ENCODE data around the gene CD70. TPM values are rescaled to one million over a fixed set of nuclear protein-coding genes. Genes with fewer than 3 reads are reported as not detected.
"Not testable (repeated sequence)": the region's sequence is repeated elsewhere in the genome, so short reads cannot be mapped to it uniquely, and the experiment has no call there.

The CD70 gene
- total RNA-seq, 4 donors from 2014 or later: not detected

GRCh38 chr19:6604906-6605305 is 14.0 kb upstream of the CD70 start:
- DNase-seq: no peak
- ATAC-seq: no peak
- TF ChIP-seq CTCF (IDR thresholded peaks at IDR 0.05 in 4 of 5, conservative IDR thresholded peaks at IDR 0.05 in 1 of 5) (no peak), POLR2A (IDR thresholded peaks at IDR 0.05) (no peak)
- in situ Hi-C loops (cut with MboI; ENCODE audit: low sequenced_read_pairs in 4 of 4): no loop called here
- no peaks in the 10 kb centered on the region for H3K9me3 ChIP-seq
- H3K27ac ChIP-seq: no peak overlapping the region
- H3K4me3 ChIP-seq: no peak overlapping the region
- H3K36me3 ChIP-seq: no peaks in the 10 kb centered on the region
- no peaks in the 10 kb centered on the region for H3K4me1 ChIP-seq
- no peaks in the 10 kb centered on the region for H3K27me3 ChIP-seq
- intact Hi-C loops (cut with DNase I; ENCODE audit: low total_unique reads): no loop called here

- DNase-seq (no peak), ATAC-seq (no peak)
- H3K27ac ChIP-seq: no peak overlapping the region
- H3K4me3 ChIP-seq: no peak overlapping the region
- intact Hi-C loops (cut with DNase I; ENCODE audit: low total_unique reads) (no loop called here), in situ Hi-C loops (cut with MboI; ENCODE audit: low sequenced_read_pairs in 4 of 4) (no loop called here)
- H3K36me3 ChIP-seq: no peaks in the 10 kb centered on the region
- TF ChIP-seq POLR2A (IDR thresholded peaks at IDR 0.05) (no peak), CTCF (IDR thresholded peaks at IDR 0.05 in 4 of 5, conservative IDR thresholded peaks at IDR 0.05 in 1 of 5) (no peak)
- no peaks in the 10 kb centered on the region for H3K9me3 ChIP-seq
- no peaks in the 10 kb centered on the region for H3K27me3 ChIP-seq
- H3K4me1 ChIP-seq: no peaks in the 10 kb centered on the region
Observed at GRCh38 chr19:6602729-6603114, 11.8 kb upstream of the CD70 start.

- H3K36me3 ChIP-seq; DNase-seq; H3K4me3 ChIP-seq; H3K4me1 ChIP-seq; ATAC-seq; H3K9me3 ChIP-seq; in situ Hi-C loops (cut with MboI; ENCODE audit: low sequenced_read_pairs in 4 of 4); intact Hi-C loops (cut with DNase I; ENCODE audit: low total_unique reads); H3K27ac ChIP-seq; H3K27me3 ChIP-seq: not testable (repeated sequence)
Observed at GRCh38 chr19:6601537-6602052, 10.6 kb upstream of the CD70 start.

- H3K36me3 ChIP-seq; in situ Hi-C loops (cut with MboI; ENCODE audit: low sequenced_read_pairs in 4 of 4); H3K4me3 ChIP-seq; ATAC-seq; H3K4me1 ChIP-seq; H3K27me3 ChIP-seq; H3K9me3 ChIP-seq; H3K27ac ChIP-seq; DNase-seq; intact Hi-C loops (cut with DNase I; ENCODE audit: low total_unique reads): not testable (repeated sequence)
Observed at GRCh38 chr19:6600951-6601536, 10.1 kb upstream of the CD70 start.

- DNase-seq (no peak), ATAC-seq (no peak)
- no peaks in the 10 kb centered on the region for H3K27me3 ChIP-seq
Observed at GRCh38 chr19:6599866-6600454, 9.0 kb upstream of the CD70 start.

GRCh38 chr19:6598254-6598892 is 7.4 kb upstream of the CD70 start:
- H3K4me1 ChIP-seq; H3K9me3 ChIP-seq; H3K36me3 ChIP-seq; intact Hi-C loops (cut with DNase I; ENCODE audit: low total_unique reads); in situ Hi-C loops (cut with MboI; ENCODE audit: low sequenced_read_pairs in 4 of 4); DNase-seq; H3K4me3 ChIP-seq; H3K27ac ChIP-seq; H3K27me3 ChIP-seq; ATAC-seq: not testable (repeated sequence)

More at GRCh38 chr19:6599866-6600454, 9.0 kb upstream of the CD70 start:
- no peaks in the 10 kb centered on the region for H3K36me3 ChIP-seq
- in situ Hi-C loops (cut with MboI; ENCODE audit: low sequenced_read_pairs in 4 of 4): no loop called here
- intact Hi-C loops (cut with DNase I; ENCODE audit: low total_unique reads): no loop called here
- H3K4me1 ChIP-seq: no peaks in the 10 kb centered on the region
- H3K9me3 ChIP-seq: no peaks in the 10 kb centered on the region
- no peak overlapping the region for H3K27ac ChIP-seq
- TF ChIP-seq CTCF (IDR thresholded peaks at IDR 0.05 in 4 of 5, conservative IDR thresholded peaks at IDR 0.05 in 1 of 5): no peak
- no peak for TF ChIP-seq POLR2A (IDR thresholded peaks at IDR 0.05)
- H3K4me3 ChIP-seq: no peak overlapping the region

- H3K4me1 ChIP-seq; in situ Hi-C loops (cut with MboI; ENCODE audit: low sequenced_read_pairs in 4 of 4); H3K27ac ChIP-seq; H3K9me3 ChIP-seq; DNase-seq; intact Hi-C loops (cut with DNase I; ENCODE audit: low total_unique reads); ATAC-seq; H3K36me3 ChIP-seq; H3K4me3 ChIP-seq: not testable (repeated sequence)
- peaks cover 0 to 12% (median 0%) of the 10 kb centered on the region in 3 donors for H3K27me3 ChIP-seq
Observed at GRCh38 chr19:6597471-6598253, 6.7 kb upstream of the CD70 start.

Data from gastrocnemius medialis (tissue), 4 donors.